GM19372 (cell line): ENCODE data around the gene ITGB6.

Source experiments
- ATAC-seq: cut with Tn5 transposase; IDR thresholded peaks from one replicate; pipeline ENCODE4 v1.9.1; 2021; ENCODE audit warnings: mild to moderate bottlenecking, low read depth, moderate library complexity; ENCODE audit not compliant: unreplicated experiment

ITGB6 gene, protein sequence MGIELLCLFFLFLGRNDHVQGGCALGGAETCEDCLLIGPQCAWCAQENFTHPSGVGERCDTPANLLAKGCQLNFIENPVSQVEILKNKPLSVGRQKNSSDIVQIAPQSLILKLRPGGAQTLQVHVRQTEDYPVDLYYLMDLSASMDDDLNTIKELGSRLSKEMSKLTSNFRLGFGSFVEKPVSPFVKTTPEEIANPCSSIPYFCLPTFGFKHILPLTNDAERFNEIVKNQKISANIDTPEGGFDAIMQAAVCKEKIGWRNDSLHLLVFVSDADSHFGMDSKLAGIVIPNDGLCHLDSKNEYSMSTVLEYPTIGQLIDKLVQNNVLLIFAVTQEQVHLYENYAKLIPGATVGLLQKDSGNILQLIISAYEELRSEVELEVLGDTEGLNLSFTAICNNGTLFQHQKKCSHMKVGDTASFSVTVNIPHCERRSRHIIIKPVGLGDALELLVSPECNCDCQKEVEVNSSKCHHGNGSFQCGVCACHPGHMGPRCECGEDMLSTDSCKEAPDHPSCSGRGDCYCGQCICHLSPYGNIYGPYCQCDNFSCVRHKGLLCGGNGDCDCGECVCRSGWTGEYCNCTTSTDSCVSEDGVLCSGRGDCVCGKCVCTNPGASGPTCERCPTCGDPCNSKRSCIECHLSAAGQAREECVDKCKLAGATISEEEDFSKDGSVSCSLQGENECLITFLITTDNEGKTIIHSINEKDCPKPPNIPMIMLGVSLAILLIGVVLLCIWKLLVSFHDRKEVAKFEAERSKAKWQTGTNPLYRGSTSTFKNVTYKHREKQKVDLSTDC

GRCh38 chr2:160199683-160200389, at the start of gene ITGB6:
Gene ITGB6, minus strand, starts transcription at chr2:160200272. Its CDS starts 209 bp downstream, at chr2:160200063.
- no peak for ATAC-seq

- ATAC-seq = no peak
These were observed 47.4 kb upstream of the ITGB6 start for GRCh38 chr2:160247296-160248035.

DNA sequence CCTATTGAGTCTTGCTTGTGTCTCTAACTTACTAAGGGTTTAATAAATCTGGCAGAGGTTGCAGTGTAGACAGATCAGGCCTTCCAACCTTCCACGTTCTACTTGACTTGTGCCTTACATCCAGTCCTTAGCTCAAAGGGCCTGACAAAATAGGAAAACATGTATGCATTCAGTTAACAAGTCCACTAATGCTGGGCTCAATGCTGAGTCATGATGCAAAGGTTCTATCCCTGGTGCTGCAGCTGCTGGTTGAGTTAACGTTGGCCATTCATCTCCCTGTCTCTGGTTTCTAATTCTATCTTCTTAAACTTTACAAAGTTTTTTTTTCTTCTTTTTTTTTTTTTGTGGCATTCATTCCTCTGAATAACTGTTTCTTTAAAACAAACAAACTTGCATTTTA, 46.3 kb upstream of the ITGB6 start:
- ATAC-seq = no peak

DNA sequence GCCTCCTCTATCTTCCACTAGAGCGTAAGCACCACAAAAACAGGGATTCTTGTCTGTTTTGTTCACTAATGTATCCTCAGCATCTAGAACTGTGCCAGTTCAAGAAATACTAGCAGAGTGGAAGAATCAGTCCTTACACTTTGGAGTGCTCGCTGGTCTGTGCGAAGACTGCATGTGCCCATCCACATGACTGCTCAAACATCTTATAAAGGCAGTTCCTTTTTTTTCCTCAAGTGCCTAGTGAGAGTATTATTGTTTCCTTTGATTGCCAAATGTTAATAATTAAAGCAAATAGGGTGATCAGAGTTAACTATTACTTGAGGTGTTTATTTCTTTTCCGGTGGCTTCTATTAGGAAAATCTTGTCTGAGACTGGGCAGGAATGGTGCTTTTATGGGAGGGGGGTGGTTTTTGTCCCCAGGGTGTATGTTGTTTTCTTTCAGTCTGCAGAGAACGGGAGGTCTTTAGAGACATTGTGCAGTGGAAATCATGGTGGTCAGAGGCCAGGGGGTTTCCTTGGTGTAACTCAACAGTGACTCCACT, 45.6 kb upstream of the ITGB6 start:
- ATAC-seq = no peak

- no peak for ATAC-seq
These were observed 43.0 kb upstream of the ITGB6 start for GRCh38 chr2:160242893-160243564.

GRCh38 chr2:160241251-160242137, 41.4 kb upstream of the ITGB6 start:
- ATAC-seq = no peak

DNA sequence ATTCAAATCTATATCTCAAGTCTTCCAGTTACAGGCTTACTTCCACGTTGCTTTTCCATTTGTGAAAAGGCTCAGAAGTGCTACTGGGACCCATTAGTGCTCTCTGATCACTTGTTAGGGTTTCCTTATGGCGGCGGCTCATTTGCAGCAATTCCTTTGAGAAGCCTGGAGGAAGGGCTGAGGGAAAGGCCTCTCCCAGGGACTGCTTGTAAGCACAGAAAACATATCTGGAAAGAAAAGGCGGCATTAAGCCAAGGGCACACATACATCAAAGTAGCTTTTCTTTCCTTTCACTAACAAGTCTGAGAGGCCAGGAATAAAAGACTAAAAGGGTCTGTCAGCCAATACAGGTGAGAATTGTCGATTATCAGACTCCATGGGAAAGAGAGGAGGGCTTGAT, 39.4 kb upstream of the ITGB6 start:
- ATAC-seq = no peak

GRCh38 chr2:160238392-160238791, 38.3 kb upstream of the ITGB6 start:
- no peak for ATAC-seq

DNA sequence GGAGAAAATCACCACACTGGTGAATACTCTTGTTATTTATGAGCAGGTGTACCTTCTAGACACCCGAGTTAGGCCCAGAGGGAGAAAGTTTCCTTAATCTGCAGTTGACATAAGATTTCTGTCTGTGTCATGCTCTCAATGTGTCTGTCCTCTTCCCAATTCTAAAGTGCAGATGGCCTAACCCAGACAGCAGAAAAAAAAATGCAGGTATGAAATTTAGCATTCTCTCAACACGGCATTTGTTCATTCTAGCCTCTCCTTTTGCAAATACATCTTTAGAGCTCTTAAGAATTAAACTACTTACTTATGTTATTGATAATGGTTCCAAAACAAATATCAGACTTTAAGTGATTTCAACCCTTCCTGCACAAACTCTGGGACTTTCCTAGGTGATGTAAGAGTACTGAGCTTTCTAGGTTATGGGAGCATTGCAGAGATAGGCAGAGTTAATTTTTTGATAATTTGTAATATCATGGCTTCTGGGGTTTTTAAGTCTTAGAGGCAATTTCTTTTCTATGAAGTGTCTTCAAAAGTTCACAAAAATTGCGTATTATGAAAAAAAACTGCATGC, 32.9 kb upstream of the ITGB6 start:
- ATAC-seq = no peak

DNA sequence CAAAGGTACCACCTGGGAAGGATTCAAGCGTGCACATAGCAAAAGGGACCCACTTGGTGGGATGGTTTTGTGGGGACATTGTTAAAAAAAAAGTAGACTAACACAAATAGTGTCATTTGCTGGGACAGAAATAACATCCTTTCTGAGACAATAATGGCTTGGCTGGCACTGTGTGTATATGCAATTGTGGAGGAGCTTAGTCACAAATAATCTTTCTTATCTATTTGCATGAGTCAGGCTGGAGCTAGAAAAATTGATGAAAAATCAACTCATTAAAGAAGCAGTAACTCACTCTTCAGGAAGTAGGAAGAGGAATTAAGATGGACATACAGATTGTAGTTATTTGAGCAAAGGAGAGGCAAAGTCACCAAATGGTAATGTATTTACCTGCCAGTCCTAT, 29.5 kb upstream of the ITGB6 start:
- no peak for ATAC-seq

GRCh38 chr2:160228141-160228917, 28.3 kb upstream of the ITGB6 start:
- no peak for ATAC-seq

DNA sequence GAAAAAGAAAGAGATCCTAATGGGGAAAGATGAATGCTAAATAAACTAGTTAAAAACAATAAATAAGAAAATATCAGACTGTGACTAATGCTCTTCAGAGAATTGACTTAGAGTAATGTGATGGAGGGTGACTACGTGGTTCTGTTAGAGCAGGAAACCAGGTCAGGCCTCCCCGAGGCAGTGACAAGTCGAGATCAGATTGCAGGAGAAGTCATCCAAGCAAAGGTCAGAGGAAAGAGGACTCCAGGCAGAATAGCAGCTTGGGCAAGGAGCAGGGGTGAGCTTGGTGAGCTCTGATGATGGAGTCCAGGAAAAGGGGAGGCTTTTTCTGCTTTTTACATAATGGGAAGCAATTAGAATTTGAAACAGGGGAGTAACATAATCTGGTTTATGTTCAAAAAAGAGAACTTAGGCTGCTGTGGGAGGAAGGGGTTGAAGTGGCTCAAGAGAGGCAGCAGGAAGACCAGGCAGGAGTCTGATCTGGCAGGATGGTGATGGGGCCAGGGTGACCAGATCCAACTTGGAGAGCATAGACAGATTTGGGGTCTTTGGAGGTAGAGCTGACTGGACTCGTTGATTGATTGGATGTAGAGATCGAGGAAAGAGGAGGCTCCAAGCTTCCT, 27.3 kb upstream of the ITGB6 start:
- ATAC-seq = no peak

GRCh38 chr2:160226367-160226766, 26.3 kb upstream of the ITGB6 start:
- no peak for ATAC-seq

- no peak for ATAC-seq
These were observed 25.6 kb upstream of the ITGB6 start for GRCh38 chr2:160225722-160226121.

GRCh38 chr2:160224507-160224906, 24.4 kb upstream of the ITGB6 start:
- ATAC-seq = no peak

DNA sequence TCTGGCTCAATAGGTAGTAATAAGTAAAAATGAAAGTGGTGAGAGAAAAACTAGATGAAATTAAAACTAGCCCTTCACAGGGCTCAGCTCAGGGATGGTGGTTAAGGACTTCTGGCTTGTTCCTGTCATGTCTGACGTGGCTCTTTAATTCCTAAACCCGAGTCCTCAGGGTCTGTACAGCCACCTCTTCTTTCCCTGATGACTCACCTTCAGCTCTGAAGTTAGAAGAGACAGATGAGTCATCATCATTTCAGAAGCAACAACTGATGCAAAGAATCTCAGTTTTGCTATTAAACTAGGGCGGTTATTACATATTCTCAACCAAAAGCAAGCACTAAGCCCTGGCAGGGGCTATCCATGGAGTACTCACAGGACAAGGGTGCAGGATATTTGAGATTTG, 24.0 kb upstream of the ITGB6 start:
- ATAC-seq = peak; percentile 79

- ATAC-seq = no peak
These were observed 23.5 kb upstream of the ITGB6 start for GRCh38 chr2:160223560-160223959.
